Gastrocnemius medialis (tissue), 4 donors: ENCODE data around the gene MEIS3. TPM values are rescaled to one million over a fixed set of nuclear protein-coding genes. Genes with fewer than 3 reads are reported as not detected.
A peak's percentile ranks its signal among the peaks of the same experiment; 100 is the strongest.

Experiments
- ATAC-seq, 2 donors: fragments of 150-250 bp; one replicate each; pipeline ENCODE4 v1.9.1; 2016
- DNase-seq, 2 donors: peaks; one replicate each; pipeline ENCODE4 v3.0.0-alpha.2; 2019
- H3K27ac ChIP-seq, 4 donors: fragments of 200-600 bp; sonication (generic); 1 replicate in 1 of 4; 2 replicates in 3 of 4; pipeline ENCODE4 v1.5.1; 2016 to 2018; ENCODE audit warnings: mild to moderate bottlenecking in 2 of 4, moderate library complexity in 1 of 4
- H3K27me3 ChIP-seq, 3 donors: fragments of 200-600 bp; sonication (generic) in 2 of 3; 1 replicate in 1 of 3; 2 replicates in 2 of 3; pipeline versions ENCODE4 v1.5.1 to v1.6.0; 2016 to 2019; ENCODE audit warnings: mild to moderate bottlenecking in 1 of 3, moderate library complexity in 1 of 3
- H3K36me3 ChIP-seq, 2 donors: fragments of 200-600 bp; sonication (generic) in 1 of 2; one replicate each; pipeline ENCODE4 v1.5.1; 2017 to 2018
- H3K4me1 ChIP-seq, 2 donors: fragments of 200-600 bp; sonication (generic) in 1 of 2; one replicate each; pipeline ENCODE4 v1.5.1; 2016 to 2017; ENCODE audit warnings: mild to moderate bottlenecking in 2 of 2
- H3K4me3 ChIP-seq, 4 donors: fragments of 200-600 bp; sonication (generic) in 3 of 4; 1 replicate in 1 of 4; 2 replicates in 3 of 4; pipeline ENCODE4 v1.5.1; 2016 to 2019; ENCODE audit warnings: mild to moderate bottlenecking in 2 of 4
- H3K9me3 ChIP-seq, 3 donors: fragments of 200-600 bp; sonication (generic) in 2 of 3; 1 replicate in 1 of 3; 2 replicates in 2 of 3; pipeline ENCODE4 v1.5.1; 2016 to 2019
- CTCF ChIP-seq, 5 experiments: fragments of 450-650 bp in 3 of 5; fragments of 200-600 bp in 2 of 5; sonication (generic) in 2 of 5; IDR thresholded peaks in 4 of 5; conservative IDR thresholded peaks in 1 of 5; 1 replicate in 4 of 5; 2 replicates in 1 of 5; pipeline ENCODE4 v1.5.1; 2016 to 2019; ENCODE audit warnings: antibody characterized with exemption in 5 of 5, mild to moderate bottlenecking in 3 of 5, moderate library complexity in 3 of 5
- POLR2A ChIP-seq, 2 donors: fragments of 450-650 bp; IDR thresholded peaks; one replicate each; pipeline ENCODE4 v1.6.1; 2017; ENCODE audit warnings: antibody characterized with exemption in 2 of 2, mild to moderate bottlenecking in 2 of 2, moderate library complexity in 2 of 2
- in situ Hi-C, 4 donors: fragments of 200-750 bp; cut with MboI; loops; one replicate each; pipeline versions ENCODE4 v1.15.0 to v1.8.0; 2017; ENCODE audit warnings: low sequenced_read_pairs in 4 of 4
- intact Hi-C: fragments of 100-400 bp; cut with DNase I; formaldehyde crosslinking; loops from one replicate; pipeline ENCODE4 v1.15.1; 2023; ENCODE audit warnings: low total_unique reads
- total RNA-seq, 4 donors: library from RNA; depleted of rRNA; stranded (reverse); fragments of >200 nt; gene quantifications; one replicate each; pipeline versions ENCODE4 v1.1.0 to v1.2.3, GENCODE V29; 2016

Gene MEIS3
- total RNA-seq, 4 donors from 2014 or later = 0.24 to 5.4 (median 2.2) TPM

- Histone ChIP-seq H3K36me3 (no peaks in the 10 kb centered on the region), H3K4me1 (peaks cover 11 to 22% of the 10 kb centered on the region in 2 donors), H3K27ac (no peak overlapping the region), H3K27me3 (peaks cover 59 to 62% (median 60%) of the 10 kb centered on the region in 3 donors), H3K4me3 (peak overlapping the region in 3 of 4 donors; percentile 12 to 43 (median 22)), H3K9me3 (no peaks in the 10 kb centered on the region)
- DNase-seq = no peak
- in situ Hi-C loops (loop anchor here in 1 of 4 donors (5.0 kb wide), 1 partner anchor 87 kb away; the partner anchor contains the start of gene NAPA), intact Hi-C loops (no loop called here)
- no peak for ATAC-seq
- TF ChIP-seq POLR2A (IDR thresholded peaks at IDR 0.05) (no peak), CTCF (IDR thresholded peaks at IDR 0.05 in 4 of 5, conservative IDR thresholded peaks at IDR 0.05 in 1 of 5) (peak in 2 of 5 experiments; percentile 31 to 37)
These were observed 10.9 kb upstream of the MEIS3 start for GRCh38 chr19:47430041-47430802.

- H3K9me3 ChIP-seq = no peaks in the 10 kb centered on the region
- in situ Hi-C loops = no loop called here
- H3K4me3 ChIP-seq = no peak overlapping the region
- H3K27ac ChIP-seq = no peak overlapping the region
- DNase-seq = no peak
- no peaks in the 10 kb centered on the region for H3K36me3 ChIP-seq
- no peak for TF ChIP-seq CTCF (IDR thresholded peaks at IDR 0.05 in 4 of 5, conservative IDR thresholded peaks at IDR 0.05 in 1 of 5)
- no peak for TF ChIP-seq POLR2A (IDR thresholded peaks at IDR 0.05)
- H3K27me3 ChIP-seq = peaks cover 60 to 68% (median 66%) of the 10 kb centered on the region in 3 donors
- H3K4me1 ChIP-seq = peaks cover 11 to 22% of the 10 kb centered on the region in 2 donors
- ATAC-seq = no peak
- intact Hi-C loops = no loop called here
These were observed 9.9 kb upstream of the MEIS3 start for GRCh38 chr19:47429140-47429793.

GRCh38 chr19:47428177-47428894, 9.0 kb upstream of the MEIS3 start:
- H3K4me3 ChIP-seq = no peak overlapping the region
- H3K27me3 ChIP-seq = peaks cover 65 to 76% (median 65%) of the 10 kb centered on the region in 3 donors
- in situ Hi-C loops (no loop called here), intact Hi-C loops (no loop called here)
- DNase-seq (peak; percentile 30 to 48), ATAC-seq (peak; percentile 63 to 68)
- no peaks in the 10 kb centered on the region for H3K9me3 ChIP-seq
- H3K36me3 ChIP-seq = no peaks in the 10 kb centered on the region
- no peak overlapping the region for H3K27ac ChIP-seq
- TF ChIP-seq CTCF (IDR thresholded peaks at IDR 0.05 in 4 of 5, conservative IDR thresholded peaks at IDR 0.05 in 1 of 5) = no peak
- TF ChIP-seq POLR2A (IDR thresholded peaks at IDR 0.05) = no peak
- peaks cover 11 to 22% of the 10 kb centered on the region in 2 donors for H3K4me1 ChIP-seq

- ATAC-seq (peak; percentile 65 to 70), DNase-seq (peak in 1 of 2 donors; percentile 24)
- no peak overlapping the region for H3K4me3 ChIP-seq
- in situ Hi-C loops = no loop called here
- intact Hi-C loops = loop anchor here (1.0 kb wide), 1 partner anchor 131 kb away; no protein-coding TSS in a partner anchor
- peaks cover 11 to 22% of the 10 kb centered on the region in 2 donors for H3K4me1 ChIP-seq
- H3K27ac ChIP-seq = no peak overlapping the region
- H3K27me3 ChIP-seq = peaks cover 65 to 82% (median 66%) of the 10 kb centered on the region in 3 donors
- TF ChIP-seq POLR2A (IDR thresholded peaks at IDR 0.05) = no peak
- peak; percentile 64 to 82 (median 74) for TF ChIP-seq CTCF (IDR thresholded peaks at IDR 0.05 in 4 of 5, conservative IDR thresholded peaks at IDR 0.05 in 1 of 5)
- H3K36me3 ChIP-seq = no peaks in the 10 kb centered on the region
- H3K9me3 ChIP-seq = no peaks in the 10 kb centered on the region
These were observed 8.2 kb upstream of the MEIS3 start for GRCh38 chr19:47427241-47428176.
